HepG2 (cell line): ENCODE measurements around the gene TMEM217. TPM values are rescaled to one million over a fixed set of nuclear protein-coding genes. Genes with fewer than 3 reads are reported as not detected.

Experiments
- ATAC-seq: fragments of 200-7000 bp; cut with Tn5 transposase; 3 replicates; pipeline ENCODE4 v1.9.1; 2020; ENCODE audit warnings: mild to moderate bottlenecking, moderate library complexity
- BruUV-seq: library from RNA; stranded (reverse); fragments of 400-500 nt; replicated peaks from 2 replicates; lab custom pipeline; 2021; lab: Mats Ljungman, UMichigan
- CTCF ChIA-PET: fragments of 300-600 bp; formaldehyde crosslinking; extraction: SDS; loops from one replicate; lab custom pipeline; 2021; ENCODE audit warnings: low total read pairs, inconsistent platforms, low intra/inter-chr PET ratio; lab: Yijun Ruan, JAX
- POLR2A ChIA-PET: fragments of 350-600 bp; sonication (Branson Sonifier 250); formaldehyde crosslinking; loops from one replicate; lab custom pipeline; 2020; ENCODE audit warnings: antibody characterized with exemption, inconsistent platforms; lab: Yijun Ruan, JAX
- DNase-seq: peaks from one replicate; pipeline ENCODE4 v3.0.0-alpha.2; 2015; ENCODE audit warnings: low spot score
- FAIRE-seq: peaks from 3 replicates; lab custom pipeline; 2011; peaks lifted over from hg19 to GRCh38; lab: Jason Lieb, UNC
- H2AFZ ChIP-seq: one replicate; pipeline ENCODE4 v1.6.1; 2011; ENCODE audit warnings: low read length, inconsistent platforms
- H3K27ac ChIP-seq: fragments of 300-600 bp; 3 replicates; pipeline ENCODE4 v1.8.0; 2011; ENCODE audit warnings: mixed run types, mild to moderate bottlenecking, mixed read lengths, low read length, inconsistent platforms; ENCODE audit not compliant: insufficient read depth; ENCODE audit errors: extremely low read length
- H3K27me3 ChIP-seq, 2 experiments: fragments of 200-600 bp in 1 of 2; 2 replicates in 1 of 2; 3 replicates in 1 of 2; pipeline versions ENCODE4 v1.6.0 to v1.8.0; 2011; ENCODE audit warnings: low read length in 2 of 2, mild to moderate bottlenecking in 2 of 2, moderate library complexity in 2 of 2, inconsistent platforms in 1 of 2; ENCODE audit not compliant: insufficient read depth in 2 of 2, control insufficient read depth in 1 of 2
- H3K36me3 ChIP-seq, 2 experiments: fragments of 200-600 bp in 1 of 2; replicated peaks in 1 of 2; 2 replicates in 1 of 2; 3 replicates in 1 of 2; pipeline versions ENCODE4 v1.5.1 to v1.8.0; 2011; ENCODE audit warnings: low read length in 2 of 2, inconsistent platforms in 1 of 2; ENCODE audit not compliant: insufficient read depth in 2 of 2, control insufficient read depth in 1 of 2
- H3K4me1 ChIP-seq: 2 replicates; pipeline ENCODE4 v1.5.1; 2012; ENCODE audit warnings: low read length, inconsistent platforms; ENCODE audit not compliant: insufficient read depth
- H3K4me2 ChIP-seq: 2 replicates; pipeline ENCODE4 v1.6.0; 2011; ENCODE audit warnings: low read depth, low read length, inconsistent platforms
- H3K4me3 ChIP-seq, 3 experiments: fragments of 200-600 bp in 1 of 3; sonication (generic), shearing (Covaris generic) in 1 of 3; replicated peaks in 1 of 3; 2 replicates each; pipeline ENCODE4 v1.5.1; 2011 to 2016; ENCODE audit warnings: low read length in 3 of 3, inconsistent platforms in 2 of 3, low read depth in 2 of 3, mild to moderate bottlenecking in 2 of 3, control low read depth in 1 of 3, mixed read lengths in 1 of 3; ENCODE audit not compliant: insufficient read depth in 1 of 3
- H3K79me2 ChIP-seq: one replicate; pipeline ENCODE4 v1.6.1; 2011; ENCODE audit warnings: low read length, inconsistent platforms; ENCODE audit not compliant: insufficient read depth
- H3K9ac ChIP-seq: 2 replicates; pipeline ENCODE4 v1.6.0; 2011; ENCODE audit warnings: mild to moderate bottlenecking, low read depth, low read length, inconsistent platforms; ENCODE audit not compliant: insufficient read depth
- H3K9me3 ChIP-seq: 2 replicates; pipeline ENCODE4 v1.5.1; 2012; ENCODE audit warnings: mild to moderate bottlenecking, low read length
- H4K20me1 ChIP-seq: 2 replicates; pipeline ENCODE4 v1.6.0; 2011; ENCODE audit warnings: inconsistent platforms, mild to moderate bottlenecking, low read length, moderate library complexity; ENCODE audit not compliant: insufficient read depth
- CENPX ChIP-seq: sonication (generic); formaldehyde crosslinking; IDR thresholded peaks from 2 replicates; pipeline ENCODE4 v1.9.0; 2021; ENCODE audit warnings: mild to moderate bottlenecking, missing genetic modification reagents, moderate library complexity
- EED ChIP-seq: sonication (generic); formaldehyde crosslinking; IDR thresholded peaks from 2 replicates; pipeline ENCODE4 v1.5.0; 2020; ENCODE audit warnings: mild to moderate bottlenecking, missing genetic modification reagents
- KAT2B ChIP-seq: fragments of 150-350 bp; IDR thresholded peaks from 2 replicates; pipeline ENCODE4 v1.6.1; 2014; ENCODE audit warnings: low read depth, low read length, borderline replicate concordance
- NFE2 ChIP-seq: sonication (generic); formaldehyde crosslinking; IDR thresholded peaks from 2 replicates; pipeline ENCODE4 v1.4.0; 2020; ENCODE audit warnings: missing genetic modification reagents
- NR1H2 ChIP-seq: sonication (generic); formaldehyde crosslinking; IDR thresholded peaks from 2 replicates; pipeline ENCODE4 v1.8.1; 2022; ENCODE audit warnings: low read depth, missing genetic modification reagents, borderline replicate concordance
- ZNF280B ChIP-seq: sonication (generic); formaldehyde crosslinking; IDR thresholded peaks from 2 replicates; pipeline ENCODE4 v1.5.0; 2020; ENCODE audit warnings: missing genetic modification reagents, mild to moderate bottlenecking, borderline replicate concordance
- ZNF414 ChIP-seq: sonication (generic); formaldehyde crosslinking; IDR thresholded peaks from 2 replicates; pipeline ENCODE4 v1.5.0; 2020; ENCODE audit warnings: missing genetic modification reagents
- ZNF547 ChIP-seq: sonication (generic); formaldehyde crosslinking; IDR thresholded peaks from 2 replicates; pipeline ENCODE4 v1.5.1; 2020; ENCODE audit warnings: mild to moderate bottlenecking, missing genetic modification reagents
- ZNF574 ChIP-seq: sonication (generic); formaldehyde crosslinking; IDR thresholded peaks from 2 replicates; pipeline ENCODE4 v1.4.0; 2020; ENCODE audit warnings: missing genetic modification reagents
- ZNF713 ChIP-seq: sonication (generic); formaldehyde crosslinking; IDR thresholded peaks from 2 replicates; pipeline ENCODE4 v1.4.0; 2020; ENCODE audit warnings: mild to moderate bottlenecking, missing genetic modification reagents
- ZSCAN25 ChIP-seq: sonication (generic); formaldehyde crosslinking; IDR thresholded peaks from 2 replicates; pipeline ENCODE4 v1.8.0; 2022; ENCODE audit warnings: mild to moderate bottlenecking, missing genetic modification reagents
- WGBS: methylation state at CpG from one replicate; pipeline ENCODE4 v1.1.6; 2017; ENCODE audit warnings: low lambda C conversion rate; 5-methylcytosine and 5-hydroxymethylcytosine counted together
- in situ Hi-C: cut with HindIII; loops from 2 replicates; pipeline ENCODE4 v1.10.0; 2017; ENCODE audit warnings: low pct_unique_long_range_greater_than_20kb; ENCODE audit not compliant: extremely low pct_ligation_motif_present
- intact Hi-C: fragments of 100-400 bp; cut with micrococcal nuclease; formaldehyde crosslinking; loops from one replicate; pipeline ENCODE4 v1.10.0; 2022; ENCODE audit not compliant: unreplicated experiment
- polyA plus RNA-seq, 8 experiments: library from polyadenylated mRNA; depleted of rRNA in 3 of 8; stranded (reverse) in 7 of 8; unstranded in 1 of 8; fragments of >200 nt; fragmentation: Illumina TruSeq in 4 of 8; extraction: Trizol in 4 of 8; gene quantifications; 2 replicates each; pipeline versions ENCODE4 v1.2.1 to v1.2.3, GENCODE V29; 2011 to 2016; ENCODE audit warnings: low read depth in 4 of 8, missing spikeins in 1 of 8, mixed read lengths in 1 of 8; ENCODE audit not compliant: insufficient read depth in 1 of 8
- total RNA-seq, 5 experiments: library from RNA; depleted of rRNA; stranded (reverse); fragments of >200 nt; fragmentation: Illumina TruSeq; extraction: Trizol; gene quantifications; 2 replicates each; pipeline ENCODE4 v1.2.3, GENCODE V29; 2016; ENCODE audit warnings: low read depth in 1 of 5

Gene TMEM217
- total and polyA plus RNA-seq, 2 of the 13 experiments (the other 11 are each of a cell fraction or from before 2014, with no cell fraction given), result 2.3 to 3.4 TPM

GRCh38 chr6:37273690-37274089 lies 15.7 kb upstream of the TMEM217 start:
- ChIA-PET POLR2A (interaction anchor here (0.7 kb wide), 1 partner anchor 12 kb away, joined by 4 read pairs; no protein-coding TSS in a partner anchor), CTCF (no interaction called here)
- FAIRE-seq, result no peak
- intact Hi-C loops, result no loop called here
- ATAC-seq, result no peak
- Histone ChIP-seq H2AFZ (no peak overlapping the region), H3K79me2 (peaks cover 19% of the 10 kb centered on the region), H3K27me3 (no peaks in the 10 kb centered on the region), H3K9me3 (no peaks in the 10 kb centered on the region), H3K4me2 (no peak overlapping the region), H3K36me3 (peaks cover 6 to 22% of the 10 kb centered on the region in 2 experiments), H3K27ac (no peak overlapping the region), H3K9ac (no peak overlapping the region), H3K4me1 (no peaks in the 10 kb centered on the region), H3K4me3 (no peak overlapping the region), H4K20me1 (no peaks in the 10 kb centered on the region)
- no peak for DNase-seq
- BruUV-seq, result no TSS peak
- in situ Hi-C loops, result no loop called here
- WGBS, result 97% methylated on average over 3 of the region's 3 CpGs
- TF ChIP-seq ZNF414 (CRISPR knock-in tag) (no peak), ZNF713 (CRISPR knock-in tag) (no peak), ZNF547 (CRISPR knock-in tag) (no peak), KAT2B (no peak), ZNF280B (CRISPR knock-in tag) (no peak), NR1H2 (CRISPR knock-in tag) (no peak), ZNF574 (no peak), ZSCAN25 (CRISPR knock-in tag) (no peak), NFE2 (CRISPR knock-in tag) (no peak), EED (CRISPR knock-in tag) (no peak), CENPX (no peak)
